ENCODE data around the gene UNG. TPM values are rescaled to one million over a fixed set of nuclear protein-coding genes. Genes with fewer than 3 reads are reported as not detected.
A peak's percentile ranks its signal among the peaks of the same experiment; 100 is the strongest.

Gene UNG
- total RNA-seq, 1 donor from 2014 or later: 29.2 TPM

GRCh38 chr12:109113661-109114321 is 16.4 kb downstream of the UNG start:
- no peak for DNase-seq (ENCODE audit: extremely low spot score in 2 of 2)
- intact Hi-C loops (cut with DNase I): loop anchor here (5.0 kb wide), 1 partner anchor 39 kb away; no protein-coding TSS in a partner anchor
- peaks cover 64% of the 10 kb centered on the region for H3K4me1 ChIP-seq
- H3K9me3 ChIP-seq: no peaks in the 10 kb centered on the region
- H3K36me3 ChIP-seq: no peaks in the 10 kb centered on the region
- peak overlapping the region; percentile 19 for H3K27ac ChIP-seq
- no peaks in the 10 kb centered on the region for H3K27me3 ChIP-seq
- TF ChIP-seq POLR2A (IDR thresholded peaks at IDR 0.05): no peak
- TF ChIP-seq, protein P1, sequence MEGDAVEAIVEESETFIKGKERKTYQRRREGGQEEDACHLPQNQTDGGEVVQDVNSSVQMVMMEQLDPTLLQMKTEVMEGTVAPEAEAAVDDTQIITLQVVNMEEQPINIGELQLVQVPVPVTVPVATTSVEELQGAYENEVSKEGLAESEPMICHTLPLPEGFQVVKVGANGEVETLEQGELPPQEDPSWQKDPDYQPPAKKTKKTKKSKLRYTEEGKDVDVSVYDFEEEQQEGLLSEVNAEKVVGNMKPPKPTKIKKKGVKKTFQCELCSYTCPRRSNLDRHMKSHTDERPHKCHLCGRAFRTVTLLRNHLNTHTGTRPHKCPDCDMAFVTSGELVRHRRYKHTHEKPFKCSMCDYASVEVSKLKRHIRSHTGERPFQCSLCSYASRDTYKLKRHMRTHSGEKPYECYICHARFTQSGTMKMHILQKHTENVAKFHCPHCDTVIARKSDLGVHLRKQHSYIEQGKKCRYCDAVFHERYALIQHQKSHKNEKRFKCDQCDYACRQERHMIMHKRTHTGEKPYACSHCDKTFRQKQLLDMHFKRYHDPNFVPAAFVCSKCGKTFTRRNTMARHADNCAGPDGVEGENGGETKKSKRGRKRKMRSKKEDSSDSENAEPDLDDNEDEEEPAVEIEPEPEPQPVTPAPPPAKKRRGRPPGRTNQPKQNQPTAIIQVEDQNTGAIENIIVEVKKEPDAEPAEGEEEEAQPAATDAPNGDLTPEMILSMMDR (IDR thresholded peaks at IDR 0.05): no peak
- H3K4me3 ChIP-seq: no peak overlapping the region

GRCh38 chr12:109114644-109115043 is 17.2 kb downstream of the UNG start:
- TF ChIP-seq, protein P1 (IDR thresholded peaks at IDR 0.05): no peak
- no peak for TF ChIP-seq POLR2A (IDR thresholded peaks at IDR 0.05)
- TF ChIP-seq POLR2AphosphoS5 (IDR thresholded peaks at IDR 0.05; ENCODE audit: insufficient read depth in 1 of 2, low read depth in 1 of 2): no peak
- Histone ChIP-seq H3K4me1 (peaks cover 64% of the 10 kb centered on the region), H3K9me3 (no peaks in the 10 kb centered on the region), H3K27ac (peak overlapping the region; percentile 65), H3K27me3 (no peaks in the 10 kb centered on the region), H3K4me3 (no peak overlapping the region), H3K36me3 (no peaks in the 10 kb centered on the region)
- no peak for DNase-seq (ENCODE audit: extremely low spot score in 2 of 2)
- intact Hi-C loops (cut with DNase I): loop anchor here (5.0 kb wide), 1 partner anchor 38 kb away; no protein-coding TSS in a partner anchor

- H3K4me3 ChIP-seq: no peak overlapping the region
- H3K36me3 ChIP-seq: no peaks in the 10 kb centered on the region
- no peaks in the 10 kb centered on the region for H3K9me3 ChIP-seq
- intact Hi-C loops (cut with DNase I): no loop called here
- no peak for DNase-seq (ENCODE audit: extremely low spot score in 2 of 2)
- TF ChIP-seq, protein P1 (IDR thresholded peaks at IDR 0.05): no peak
- TF ChIP-seq POLR2A (IDR thresholded peaks at IDR 0.05): no peak
- no peak for TF ChIP-seq POLR2AphosphoS5 (IDR thresholded peaks at IDR 0.05; ENCODE audit: insufficient read depth in 1 of 2, low read depth in 1 of 2)
- H3K27ac ChIP-seq: peak overlapping the region; percentile 65
- H3K4me1 ChIP-seq: peaks cover 58% of the 10 kb centered on the region
- H3K27me3 ChIP-seq: no peaks in the 10 kb centered on the region
Measured at GRCh38 chr12:109115404-109115757, 18.0 kb downstream of the UNG start.

DNA sequence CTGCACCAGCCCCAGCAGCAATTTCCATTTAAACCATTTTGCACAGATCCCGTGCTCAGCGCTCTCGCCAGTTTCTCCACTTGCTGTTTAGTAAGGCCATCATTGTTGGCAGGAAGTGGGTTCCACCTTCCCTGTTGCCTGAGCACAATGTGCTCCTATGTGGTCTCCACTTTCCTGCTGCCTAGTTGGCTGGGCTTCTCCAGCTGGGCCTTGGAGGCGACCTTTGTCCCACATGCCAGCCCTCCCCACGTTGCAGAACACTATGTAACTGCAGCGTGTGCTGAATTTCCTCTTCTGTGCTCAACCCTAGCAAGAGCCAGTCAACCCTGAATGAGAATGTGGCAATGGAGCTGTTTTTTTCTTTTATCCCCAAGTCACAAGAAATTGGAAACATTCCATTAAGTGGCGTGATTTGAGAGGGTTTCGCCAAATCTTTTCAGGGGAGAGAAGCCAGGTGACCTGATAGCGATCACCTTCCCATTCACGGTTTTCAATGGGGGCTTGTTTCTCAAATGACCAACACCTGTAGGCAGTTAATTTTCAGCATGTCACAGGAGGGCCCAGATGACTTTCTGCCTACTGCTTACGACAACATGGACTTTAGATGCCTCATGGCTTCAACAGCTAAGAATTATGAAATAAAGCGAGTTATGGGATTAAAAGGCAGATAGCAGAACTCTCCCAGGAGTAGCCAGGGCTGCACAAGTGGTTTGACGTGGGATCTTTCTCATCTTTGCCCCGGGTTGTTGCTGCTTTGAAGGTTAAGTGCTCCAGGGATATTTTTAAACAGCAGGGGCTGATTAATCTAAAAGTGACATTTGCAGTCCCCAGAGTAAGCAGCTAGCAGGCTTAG is 18.6 kb downstream of the UNG start, which contains the start of gene ACACB:
ACACB (plus strand) TSS at position 830 of the 853 bp plus-strand sequence. CDS start 22,819 bp downstream, outside the sequence.
- DNase-seq (ENCODE audit: extremely low spot score in 2 of 2): no peak
- Histone ChIP-seq H3K36me3 (no peaks in the 10 kb centered on the region), H3K27ac (peak within 1 kb of the TSS; percentile 65), H3K4me3 (no peak within 1 kb of the TSS), H3K4me1 (peaks cover 54% of the 10 kb centered on the region), H3K27me3 (no peaks in the 10 kb centered on the region), H3K9me3 (no peaks in the 10 kb centered on the region)
- TF ChIP-seq POLR2AphosphoS5 (IDR thresholded peaks at IDR 0.05; ENCODE audit: insufficient read depth in 1 of 2, low read depth in 1 of 2) (peak; percentile 64 to 75), POLR2A (IDR thresholded peaks at IDR 0.05) (no peak)
- TF ChIP-seq, protein P1 (IDR thresholded peaks at IDR 0.05): no peak
- intact Hi-C loops (cut with DNase I): no loop called here

DNA sequence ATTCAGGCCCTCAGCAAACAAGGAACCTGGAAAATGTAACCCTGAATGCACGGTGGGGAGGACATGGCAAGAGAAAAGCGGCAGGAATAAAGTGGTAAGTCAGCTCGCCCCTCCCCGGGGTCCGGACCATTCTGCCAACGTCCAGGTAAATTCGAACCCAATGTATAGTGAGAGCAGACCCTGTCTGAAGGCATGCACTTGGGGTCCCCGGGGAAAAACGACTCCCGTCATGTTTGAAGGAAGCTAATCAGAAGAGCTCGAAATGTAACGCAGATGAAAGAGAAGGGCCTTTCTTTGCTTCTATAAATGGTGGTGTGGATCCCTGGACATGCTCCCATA is 19.2 kb downstream of the UNG start:
- DNase-seq (ENCODE audit: extremely low spot score in 2 of 2): no peak
- Histone ChIP-seq H3K4me3 (no peak overlapping the region), H3K27ac (peak overlapping the region; percentile 65), H3K9me3 (no peaks in the 10 kb centered on the region), H3K4me1 (peaks cover 54% of the 10 kb centered on the region), H3K36me3 (no peaks in the 10 kb centered on the region), H3K27me3 (no peaks in the 10 kb centered on the region)
- intact Hi-C loops (cut with DNase I): no loop called here
- TF ChIP-seq POLR2A (IDR thresholded peaks at IDR 0.05) (no peak), POLR2AphosphoS5 (IDR thresholded peaks at IDR 0.05; ENCODE audit: insufficient read depth in 1 of 2, low read depth in 1 of 2) (no peak)
- TF ChIP-seq, protein P1 (IDR thresholded peaks at IDR 0.05): no peak
